RCC 7860 (cell line): ENCODE results near the gene NLRP6.
"Not testable (repeated sequence)": the region's sequence is repeated elsewhere in the genome, so short reads cannot be mapped to it uniquely, and the experiment has no call there.

Experiments used
- DNase-seq: peaks from one replicate; pipeline ENCODE4 v3.0.0-alpha.2; 2015; ENCODE audit warnings: low spot score
- FAIRE-seq: peaks from 2 replicates; lab custom pipeline; 2012; peaks lifted over from hg19 to GRCh38; lab: Jason Lieb, UNC

NLRP6 gene

DNA sequence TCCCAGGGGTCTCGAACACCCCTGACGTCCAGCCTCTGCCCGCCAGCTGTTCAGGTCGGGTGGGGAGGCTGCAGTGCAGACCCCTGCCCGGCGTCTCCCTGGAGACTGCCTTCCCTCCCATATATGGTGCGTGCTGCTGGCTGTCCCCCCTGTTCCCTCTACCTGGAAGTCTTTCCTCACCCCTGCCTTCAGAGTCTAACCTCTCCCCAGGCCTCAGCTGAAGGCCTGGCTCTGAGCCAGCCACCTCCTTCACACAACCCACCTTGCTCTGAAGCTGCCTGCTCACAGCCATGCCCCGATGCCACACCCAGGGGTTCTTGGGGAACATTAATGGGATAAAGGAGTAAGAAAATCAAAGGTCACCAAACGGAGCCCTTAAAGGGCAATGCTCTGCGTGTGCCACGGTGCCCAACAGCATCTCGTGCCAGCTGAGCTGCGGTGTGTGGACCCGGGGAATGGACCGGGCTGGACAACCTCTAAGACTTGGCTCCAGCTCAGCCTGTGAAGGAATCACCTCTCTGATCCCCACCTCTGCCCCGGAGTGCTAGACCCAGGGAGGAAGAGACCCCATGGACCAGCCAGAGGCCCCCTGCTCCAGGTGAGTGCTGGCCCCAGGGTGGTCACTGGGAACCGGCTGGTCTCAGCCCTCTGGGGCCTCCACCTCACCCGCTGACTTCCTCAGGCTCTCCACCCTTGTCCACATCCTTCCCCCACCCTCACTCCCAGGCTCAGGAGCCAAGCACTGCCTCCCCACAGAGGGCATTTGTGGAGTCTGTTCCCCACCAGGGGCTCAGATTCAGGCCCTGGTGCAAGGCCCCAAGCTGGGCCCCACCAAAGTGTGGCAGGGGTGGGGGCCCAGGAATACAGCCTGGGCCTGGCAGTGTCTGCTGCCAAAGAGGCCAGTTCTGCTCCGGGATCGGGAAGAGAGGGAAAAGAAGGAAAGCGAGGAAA is at the start of gene NLRP6:
Gene NLRP6, plus strand, starts transcription at position 407 of the 951 bp plus-strand sequence. Its CDS starts 163 bp downstream, at position 570.
- no peak for DNase-seq
- FAIRE-seq = no peak

DNA sequence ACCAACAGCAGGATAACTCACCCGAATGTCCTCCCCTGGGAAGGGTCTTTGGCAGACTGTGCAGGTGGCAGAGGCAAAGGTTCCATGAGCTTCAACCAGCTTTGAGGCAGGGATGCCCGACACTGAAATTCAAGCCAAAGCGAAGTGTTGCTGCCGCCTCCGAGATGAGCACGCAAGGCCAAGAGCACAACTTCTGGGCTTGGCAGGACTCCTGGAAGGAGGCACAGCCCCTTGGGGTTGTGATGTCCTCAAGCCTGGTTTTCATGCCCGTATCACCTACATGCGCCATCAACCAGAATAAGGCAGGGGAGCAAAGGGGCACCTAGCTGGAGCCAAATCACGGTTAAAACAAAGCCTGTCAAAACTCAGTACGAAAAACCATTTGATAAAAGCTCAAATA is 47.8 kb upstream of the NLRP6 start:
- FAIRE-seq = no peak
- no peak for DNase-seq

DNA sequence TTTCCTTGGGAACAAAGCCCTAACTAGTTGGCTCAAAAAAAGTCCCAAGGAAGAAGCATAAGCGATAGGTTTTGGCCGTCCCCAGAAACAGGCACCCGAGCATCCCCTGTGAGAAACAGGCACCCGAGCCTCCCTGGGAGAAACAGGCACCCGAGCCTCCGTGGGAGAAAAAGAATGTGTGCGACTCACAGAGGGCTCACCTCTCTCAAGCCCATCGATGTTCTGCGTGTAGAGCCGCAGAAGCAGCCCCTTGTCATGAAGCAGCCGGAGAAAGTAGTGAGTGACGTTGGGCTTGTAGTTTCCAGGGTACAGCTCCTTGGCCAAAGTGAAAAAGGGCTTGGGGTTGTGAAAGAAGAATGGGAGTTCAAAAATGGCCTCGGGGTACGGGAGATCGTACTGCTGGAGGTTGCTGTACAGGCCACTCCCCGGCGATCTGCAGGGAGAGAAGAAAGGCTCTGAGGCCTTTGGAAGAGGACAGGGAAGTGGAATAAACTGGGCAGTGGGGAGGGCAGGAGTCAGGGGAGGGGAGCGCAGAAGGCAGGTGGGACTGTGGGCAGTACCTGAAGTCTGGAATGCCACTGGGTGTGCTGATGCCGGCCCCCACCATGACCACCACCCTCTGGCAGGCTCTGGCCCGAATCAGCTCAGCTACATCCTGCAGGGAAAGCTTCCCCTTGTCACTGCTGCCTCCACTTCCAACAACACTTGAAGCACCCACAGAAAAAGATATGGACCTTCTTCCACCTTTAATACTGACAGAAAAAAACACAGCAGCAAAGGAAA is 45.2 kb upstream of the NLRP6 start:
- DNase-seq = no peak
- no peak for FAIRE-seq

DNA sequence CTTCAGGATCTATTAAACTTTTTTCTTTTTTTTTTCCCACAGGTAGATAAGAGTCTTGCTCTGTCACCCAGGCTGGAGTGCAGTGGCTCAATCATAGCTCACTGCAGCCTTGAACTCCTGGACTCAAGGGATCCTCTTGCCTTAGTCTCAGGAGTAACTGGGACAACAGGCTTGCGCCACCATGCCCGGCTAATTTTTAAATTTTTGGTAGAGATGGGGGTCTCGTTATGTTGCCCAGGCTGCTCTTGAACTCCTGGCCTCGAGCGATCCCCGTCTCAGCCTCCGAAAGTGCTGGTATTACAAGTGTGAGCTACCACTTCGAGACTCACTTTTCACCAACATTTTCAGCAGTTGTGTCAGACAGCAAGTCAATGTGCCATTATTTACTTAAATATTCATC is 43.0 kb upstream of the NLRP6 start:
- DNase-seq (no peak), FAIRE-seq (no peak)

DNA sequence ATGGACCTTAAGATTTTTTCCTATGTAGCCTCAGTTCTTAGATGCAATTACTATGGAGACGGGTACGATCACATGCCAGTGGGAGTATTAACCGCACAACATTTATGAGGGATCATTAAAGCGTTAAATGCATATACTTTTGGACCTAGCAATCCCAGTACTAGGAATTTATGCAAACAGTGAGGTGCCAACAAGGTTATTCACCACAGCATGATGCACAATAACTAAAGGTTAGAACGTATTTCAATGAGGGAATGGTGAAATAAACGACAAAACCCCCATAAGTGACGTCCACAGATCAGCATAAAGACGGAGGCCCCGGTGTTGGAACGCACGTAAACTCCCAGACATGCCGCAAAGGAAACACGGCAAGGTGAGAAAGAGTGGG is 42.6 kb upstream of the NLRP6 start:
- FAIRE-seq (no peak), DNase-seq (no peak)

DNA sequence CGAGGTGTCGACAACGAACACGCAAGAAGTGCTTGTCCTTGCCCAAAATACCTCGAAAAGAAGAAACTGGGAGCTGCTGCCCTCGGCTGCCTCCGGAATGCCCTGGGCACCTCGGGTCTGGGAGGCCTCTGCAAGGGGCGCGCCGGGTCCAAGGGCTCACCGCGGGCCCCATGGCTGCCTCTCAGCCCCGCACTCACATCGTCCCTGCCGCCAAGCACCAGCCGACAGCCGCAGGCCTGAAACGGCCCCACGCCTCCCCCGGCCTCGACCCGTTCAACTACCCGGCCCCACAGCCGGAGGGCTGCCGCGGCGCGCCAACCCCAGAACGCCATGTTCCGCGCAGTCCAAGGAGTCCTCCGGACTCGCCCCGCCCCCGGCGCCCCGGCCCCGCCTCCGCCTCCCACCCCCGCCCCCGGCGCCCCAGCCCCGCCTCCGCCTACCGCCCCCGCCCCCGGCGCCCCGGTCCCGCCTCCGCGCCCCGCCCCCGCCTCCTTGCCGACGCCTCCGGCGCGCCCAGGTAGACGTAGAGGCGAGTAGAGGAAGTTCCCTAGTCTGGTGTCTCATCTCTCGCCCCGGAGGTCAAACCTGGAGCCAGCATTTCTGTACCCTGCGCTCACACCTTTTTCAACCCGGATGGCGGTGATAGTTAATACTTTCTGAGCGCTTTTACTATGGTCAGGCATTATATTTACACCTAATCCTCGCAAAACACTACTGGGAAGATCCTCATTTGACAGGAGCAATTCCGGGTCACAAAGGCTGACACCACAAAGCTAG is 42.0 kb upstream of the NLRP6 start, which contains the start of gene SIRT3:
Gene SIRT3, minus strand, starts transcription at position 346 of the 777 bp plus-strand sequence. Its CDS starts 14 bp downstream, at position 332.
- peak; percentile 76 for DNase-seq
- FAIRE-seq = no peak

DNA sequence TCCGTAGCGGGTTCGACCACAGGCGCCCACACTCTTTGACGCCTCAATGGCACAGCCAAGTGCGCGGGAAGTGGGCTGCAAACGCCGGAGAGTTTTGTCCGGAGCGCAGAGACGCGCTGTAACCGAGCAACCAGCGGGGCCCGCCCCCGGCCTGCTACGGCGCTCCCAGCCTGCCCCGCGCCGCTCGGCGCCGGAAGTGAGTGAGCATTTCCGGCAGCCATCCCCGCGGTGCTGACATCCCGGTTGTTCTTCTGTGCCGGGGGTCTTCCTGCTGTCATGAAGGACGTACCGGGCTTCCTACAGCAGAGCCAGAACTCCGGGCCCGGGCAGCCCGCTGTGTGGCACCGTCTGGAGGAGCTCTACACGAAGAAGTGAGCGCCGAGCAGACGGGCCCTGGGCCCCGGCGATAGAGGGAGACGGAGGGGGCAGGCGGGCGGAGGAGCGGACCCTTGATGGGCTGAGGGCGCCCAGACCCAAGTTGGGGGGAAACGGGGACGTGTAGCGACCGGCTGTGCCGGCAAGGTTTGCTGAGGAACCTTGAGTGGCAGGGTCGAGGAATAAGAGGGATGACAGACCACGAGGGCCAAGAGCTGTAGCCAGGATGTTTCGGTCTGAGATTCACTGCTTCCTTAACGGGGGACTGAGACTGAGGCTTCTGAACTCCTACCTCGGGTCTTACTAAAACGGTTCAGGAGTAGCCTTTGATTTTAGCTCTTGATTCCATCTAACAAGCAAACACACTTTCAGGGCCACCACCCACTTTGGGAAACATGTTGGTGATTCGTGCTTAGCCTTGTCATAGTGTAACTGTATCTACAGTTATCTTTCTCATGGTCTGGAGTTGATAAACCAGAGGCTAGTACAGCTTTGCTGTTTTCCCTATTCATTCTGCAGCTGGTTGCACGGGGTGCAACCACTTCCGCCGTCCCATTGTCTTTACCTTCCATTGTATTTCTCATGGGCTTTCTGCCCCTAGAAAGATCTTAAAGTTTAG is 41.1 kb upstream of the NLRP6 start, which contains the start of gene PSMD13:
Gene PSMD13, plus strand, starts transcription at position 203 of the 994 bp plus-strand sequence. Its CDS starts 74 bp downstream, at position 277.
- peak; percentile 46 for DNase-seq
- FAIRE-seq = no peak

DNA sequence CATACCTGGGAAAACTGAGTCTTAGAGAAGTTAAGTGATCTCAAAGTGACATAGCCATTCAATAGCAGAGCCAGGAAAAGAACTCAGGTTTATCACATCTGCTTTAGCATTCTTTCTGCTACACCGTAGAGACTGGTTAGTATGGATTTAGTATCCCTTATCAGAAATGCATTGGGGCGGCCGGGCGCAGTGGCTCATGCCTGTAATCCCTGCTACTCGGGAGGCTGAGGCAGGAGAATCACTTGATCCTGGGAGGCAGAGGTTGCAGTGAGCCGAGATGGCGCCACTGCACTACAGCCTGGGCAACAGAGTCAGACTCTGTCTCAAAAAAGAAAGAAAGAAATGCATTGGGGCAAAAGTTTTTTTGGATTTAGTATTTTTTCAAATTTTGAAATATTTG is 39.9 kb upstream of the NLRP6 start:
- not testable (repeated sequence) for DNase-seq, FAIRE-seq

DNA sequence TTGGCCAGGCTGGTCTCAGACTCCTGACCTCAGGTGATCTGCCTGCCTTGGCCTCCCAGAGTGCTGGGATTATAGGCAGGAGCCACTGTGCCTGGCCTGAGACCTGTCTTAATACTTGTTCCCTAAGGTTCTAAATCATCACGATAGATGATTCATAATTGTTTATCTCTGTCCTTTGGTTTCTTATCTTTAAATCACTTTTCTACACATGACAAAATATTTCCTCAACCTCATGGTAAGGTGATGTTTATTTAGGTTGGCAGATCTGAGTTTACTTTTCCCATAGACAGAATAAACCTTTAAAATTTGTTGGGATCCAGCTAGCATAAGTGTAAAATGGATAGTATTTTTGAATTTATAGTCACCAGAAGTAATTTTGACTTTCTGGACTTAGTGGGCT is 37.9 kb upstream of the NLRP6 start:
- DNase-seq = no peak

DNA sequence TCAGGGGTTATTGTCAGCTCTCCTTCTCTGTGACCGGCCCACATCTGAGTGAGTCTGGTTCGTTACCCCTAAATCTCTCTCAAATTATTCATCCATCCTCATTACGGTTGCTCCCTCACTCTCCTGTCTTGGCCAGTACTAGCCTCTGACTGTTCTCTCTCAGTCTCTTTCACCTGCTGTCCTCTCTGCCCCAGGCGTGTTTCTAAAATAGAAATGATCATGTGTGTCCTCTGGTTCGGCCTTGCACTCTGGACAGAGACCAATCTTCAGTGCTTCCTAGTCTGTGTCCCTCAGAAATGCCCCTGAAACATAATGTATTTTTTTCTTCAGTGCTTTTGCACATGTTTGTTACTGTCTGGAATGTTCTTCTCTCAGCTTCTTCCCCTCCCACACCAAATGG is 36.6 kb upstream of the NLRP6 start:
- FAIRE-seq (no peak), DNase-seq (no peak)

More for the DNA sequence above, 37.9 kb upstream of the NLRP6 start:
- FAIRE-seq = no peak

DNA sequence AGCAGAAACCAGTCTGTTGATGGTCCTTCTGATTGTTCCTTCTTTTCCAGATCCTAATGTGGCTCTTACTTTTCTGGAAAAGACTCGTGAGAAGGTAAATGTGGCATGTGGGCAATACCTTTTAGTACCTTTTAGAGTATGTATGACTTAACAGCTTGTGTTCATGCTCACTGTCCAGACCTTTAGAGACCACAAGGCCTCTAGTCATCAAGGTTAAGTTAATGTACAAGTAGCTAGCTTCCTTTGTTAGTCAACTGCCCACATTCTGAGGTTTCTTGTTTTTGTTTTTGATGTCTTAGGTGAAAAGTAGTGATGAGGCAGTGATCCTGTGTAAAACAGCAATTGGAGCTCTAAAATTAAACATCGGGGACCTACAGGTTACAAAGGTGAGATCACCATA is 33.8 kb upstream of the NLRP6 start:
- no peak for DNase-seq
- FAIRE-seq = no peak

DNA sequence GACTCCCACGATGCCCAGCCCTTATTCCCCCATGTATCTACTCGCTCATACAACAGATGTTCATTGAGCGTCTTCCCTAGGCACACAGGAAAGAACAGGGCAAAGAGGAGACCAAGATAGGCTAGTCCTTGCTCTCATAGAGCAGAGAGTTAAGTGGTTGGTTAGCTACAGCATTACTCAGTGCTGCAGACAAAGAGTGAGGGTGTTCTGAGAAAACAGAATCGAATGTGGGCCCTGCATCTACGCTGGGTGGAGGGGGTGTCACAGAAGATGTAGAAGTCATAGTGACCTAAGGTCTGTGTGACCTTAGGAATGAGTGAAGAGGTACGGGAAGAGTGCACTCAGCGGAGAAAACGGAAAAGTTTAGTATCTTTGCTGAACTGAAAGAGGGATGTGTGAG is 29.1 kb upstream of the NLRP6 start:
- FAIRE-seq (no peak), DNase-seq (no peak)

DNA sequence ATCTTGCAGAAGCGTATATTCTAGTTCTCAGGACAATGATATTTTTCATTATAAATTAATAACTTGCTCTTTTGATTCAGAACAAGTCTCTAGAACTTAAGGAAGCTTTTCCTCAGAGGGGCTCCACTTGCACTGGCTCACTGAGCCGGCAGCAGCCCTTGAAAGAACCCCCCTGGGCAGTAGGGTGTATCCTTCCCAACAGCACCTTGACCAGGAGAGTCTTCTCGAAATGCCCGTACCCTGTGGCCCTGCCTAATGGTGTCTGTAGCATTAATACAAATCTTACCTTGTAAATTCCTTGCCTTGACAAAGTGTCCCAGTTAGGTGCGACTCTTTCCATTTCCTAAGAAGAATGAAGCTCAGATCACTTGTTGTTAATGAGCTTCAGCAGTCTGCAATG is 27.9 kb upstream of the NLRP6 start:
- FAIRE-seq = no peak
- DNase-seq = no peak

DNA sequence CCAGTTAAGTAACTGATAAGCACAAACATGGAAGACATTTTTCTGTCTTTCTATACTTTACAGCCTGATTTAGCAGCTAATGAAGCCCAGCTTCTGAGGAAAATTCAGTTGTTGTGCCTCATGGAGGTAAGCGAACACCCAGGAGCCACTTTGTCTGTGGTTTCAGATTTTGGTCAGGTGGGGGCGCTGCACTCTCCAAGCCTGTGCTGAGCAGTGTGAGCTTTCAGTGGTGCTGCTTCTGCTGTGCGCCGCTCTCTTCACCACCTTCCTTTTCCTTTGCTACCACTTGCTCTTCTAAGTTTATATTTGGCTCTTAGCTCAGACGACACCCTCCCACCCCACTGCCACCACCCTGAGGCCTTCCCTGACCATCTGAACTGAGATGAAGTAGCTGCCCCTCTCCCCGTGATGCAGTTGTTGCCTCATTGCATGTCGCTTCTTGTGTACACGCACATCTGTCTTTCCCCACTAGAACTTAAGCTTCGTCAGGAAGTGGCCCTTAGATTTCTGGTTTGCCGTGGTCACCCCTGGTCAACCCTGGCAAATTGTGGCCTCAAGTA is 27.4 kb upstream of the NLRP6 start:
- FAIRE-seq (no peak), DNase-seq (no peak)

DNA sequence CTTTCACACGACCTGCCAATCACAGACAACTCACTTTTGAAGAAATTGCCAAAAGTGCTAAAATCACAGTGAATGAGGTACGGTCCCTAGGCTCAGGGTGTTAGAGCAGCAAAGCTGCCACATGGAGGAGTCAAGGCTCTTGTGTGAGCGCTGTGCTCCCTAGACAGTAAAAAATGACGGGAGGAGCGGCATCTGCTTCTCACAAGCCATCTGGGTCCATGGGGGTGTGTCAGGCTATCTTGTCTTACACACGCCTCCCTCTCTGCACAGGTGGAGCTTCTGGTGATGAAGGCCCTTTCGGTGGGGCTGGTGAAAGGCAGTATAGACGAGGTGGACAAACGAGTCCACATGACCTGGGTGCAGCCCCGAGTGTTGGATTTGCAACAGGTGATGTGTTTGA is 26.7 kb upstream of the NLRP6 start:
- FAIRE-seq (no peak), DNase-seq (no peak)

DNA sequence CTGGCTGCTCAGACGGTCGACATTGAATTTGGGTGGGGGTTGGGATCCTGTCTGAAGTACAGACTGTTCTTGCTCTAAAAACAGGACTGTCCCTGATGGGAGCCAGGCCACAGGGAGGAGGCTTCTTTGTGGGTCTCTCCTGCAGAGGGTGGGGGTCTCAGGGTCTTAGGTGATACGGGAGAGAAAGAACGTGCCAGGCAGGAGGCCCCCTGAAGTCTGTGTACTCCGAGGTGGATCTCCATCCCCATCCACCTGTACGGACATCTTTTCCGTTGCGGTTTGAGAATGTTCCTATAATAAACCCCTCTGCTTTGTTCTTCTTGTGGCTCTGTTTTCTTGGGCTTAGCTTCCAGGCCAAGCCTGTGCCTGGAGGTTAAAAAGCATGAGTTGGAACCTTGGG is 25.5 kb upstream of the NLRP6 start:
- FAIRE-seq = no peak
- no peak for DNase-seq

DNA sequence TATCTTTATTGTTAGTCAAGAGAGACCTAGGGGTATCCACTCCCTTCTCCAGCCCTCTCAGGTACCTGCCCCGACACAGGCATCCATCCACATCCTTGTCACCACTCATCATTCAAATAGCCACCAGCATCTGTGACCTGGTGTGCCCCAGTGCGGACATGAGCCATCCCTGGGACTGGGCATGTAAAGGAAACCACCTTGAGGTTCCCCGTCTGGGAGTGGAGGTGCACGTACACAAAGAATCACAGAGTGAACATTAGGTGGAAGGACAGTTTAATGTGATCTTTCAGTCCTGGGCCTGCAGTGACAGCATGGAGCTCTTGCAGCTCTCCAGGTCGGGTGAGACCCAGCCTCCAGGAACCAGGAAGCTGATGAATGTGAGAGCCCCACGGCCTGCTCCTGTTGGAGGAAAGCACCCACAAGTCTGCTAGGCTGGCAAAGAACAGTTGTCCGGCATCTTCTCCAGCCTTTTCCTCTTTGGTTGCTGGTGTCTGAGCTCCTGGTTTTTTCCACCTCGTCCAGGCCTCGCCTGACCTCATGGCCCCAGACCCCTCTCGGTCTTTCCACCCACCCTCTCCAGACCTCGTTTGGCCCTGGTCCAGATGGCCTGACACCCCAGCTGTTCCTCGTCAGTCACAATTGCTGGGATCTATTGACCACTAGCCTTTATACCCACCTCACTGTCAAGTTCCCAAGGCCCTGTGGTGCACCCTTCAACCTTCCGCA is 24.9 kb upstream of the NLRP6 start:
- no peak for FAIRE-seq
- DNase-seq = no peak

DNA sequence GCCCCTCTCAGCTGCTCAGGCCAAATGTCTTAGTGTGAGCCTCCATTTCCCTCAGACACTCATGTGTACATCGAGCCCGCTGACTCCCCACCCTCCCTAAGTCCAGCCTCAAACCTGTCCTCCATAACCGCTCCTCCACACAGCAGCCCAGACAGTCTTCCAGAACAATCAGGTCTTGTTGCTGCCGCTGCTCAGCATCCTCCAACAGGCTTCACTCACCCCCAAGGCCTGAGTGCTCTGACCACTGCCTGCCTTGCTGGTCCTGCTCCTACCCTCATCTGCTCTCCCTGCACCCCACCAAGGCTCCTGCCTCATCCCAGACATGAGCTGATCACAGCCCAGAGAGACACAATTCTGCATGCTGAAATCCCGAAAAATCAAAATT is 24.3 kb upstream of the NLRP6 start:
- DNase-seq = no peak
- FAIRE-seq = no peak

DNA sequence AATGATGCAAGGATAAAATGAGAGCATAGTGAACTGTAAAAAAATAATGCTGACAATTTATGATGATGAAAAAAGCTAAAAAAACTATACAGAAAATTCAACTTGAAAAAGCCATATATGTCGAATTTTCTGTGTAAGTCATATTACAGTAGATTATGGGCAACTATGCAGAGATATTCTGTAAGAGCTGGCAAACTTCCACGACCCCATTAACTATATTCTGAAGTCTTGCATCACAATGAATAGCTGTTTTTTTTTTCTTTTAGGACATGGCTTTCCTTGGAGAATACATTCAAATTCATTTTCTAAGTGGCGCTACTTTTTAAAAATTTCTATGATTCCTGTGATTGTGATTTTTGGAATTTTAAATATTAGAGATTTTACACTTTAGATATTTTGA is 23.0 kb upstream of the NLRP6 start:
- no peak for FAIRE-seq
- DNase-seq = no peak
